ENCODE data around the gene RAB42.
"Not testable (repeated sequence)": the region's sequence is repeated elsewhere in the genome, so short reads cannot be mapped to it uniquely, and the experiment has no call there.

RAB42 gene, protein sequence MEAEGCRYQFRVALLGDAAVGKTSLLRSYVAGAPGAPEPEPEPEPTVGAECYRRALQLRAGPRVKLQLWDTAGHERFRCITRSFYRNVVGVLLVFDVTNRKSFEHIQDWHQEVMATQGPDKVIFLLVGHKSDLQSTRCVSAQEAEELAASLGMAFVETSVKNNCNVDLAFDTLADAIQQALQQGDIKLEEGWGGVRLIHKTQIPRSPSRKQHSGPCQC

DNA sequence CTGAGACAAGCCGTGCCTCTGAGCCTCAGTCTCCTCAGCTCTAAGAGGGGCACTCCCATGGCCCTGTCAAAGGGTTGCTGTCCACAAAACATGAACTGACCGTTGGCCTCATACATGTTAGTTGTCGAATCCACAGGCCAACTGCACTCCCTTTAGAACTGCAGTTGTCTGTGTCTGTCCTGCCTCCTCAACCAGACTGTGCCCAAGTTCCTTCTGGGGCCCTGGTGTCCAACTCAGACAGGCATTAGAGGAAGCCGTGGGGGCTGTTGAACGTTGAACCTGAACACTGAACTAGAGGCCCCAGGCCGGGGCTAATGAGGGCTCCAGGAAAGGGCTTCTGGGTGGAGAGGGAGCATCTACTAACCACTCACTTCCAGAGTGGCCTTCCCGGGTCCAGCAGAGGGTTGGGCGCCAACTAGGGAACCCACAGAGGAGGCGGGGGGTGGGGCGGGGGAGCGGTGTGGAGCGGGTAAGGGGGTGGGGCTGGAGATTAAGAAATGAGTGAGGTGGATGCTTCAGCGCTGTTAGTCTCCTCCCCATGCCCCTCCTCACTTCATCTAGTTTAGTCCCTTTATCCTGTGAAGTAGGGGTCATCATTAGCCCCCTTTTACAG is at the start of gene RAB42:
RAB42 (plus strand) TSS at position 558 of the 613 bp plus-strand sequence. CDS start 247 bp downstream, outside the sequence.
- DNase-seq (ENCODE audit: low read depth in 2 of 2): no peak

DNA sequence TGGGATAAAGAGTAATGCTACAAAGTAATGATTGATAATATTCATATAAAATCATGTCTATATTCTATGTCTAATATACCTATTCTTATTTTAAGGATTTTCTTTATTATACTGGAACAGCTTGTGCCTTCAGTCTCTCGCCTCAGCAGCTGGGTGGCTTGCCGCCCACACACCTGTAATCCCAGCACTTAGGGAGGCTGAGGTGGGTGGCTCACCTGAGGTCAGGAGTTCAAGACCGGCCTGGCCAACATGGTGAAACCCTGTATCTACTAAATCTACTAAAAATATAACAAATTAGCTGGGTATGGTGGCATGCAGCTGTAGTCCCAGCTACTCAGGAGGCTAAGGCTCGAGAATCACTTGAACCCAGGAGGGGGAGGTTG is 46.8 kb upstream of the RAB42 start:
- no peak for DNase-seq (ENCODE audit: low read depth in 2 of 2)

DNA sequence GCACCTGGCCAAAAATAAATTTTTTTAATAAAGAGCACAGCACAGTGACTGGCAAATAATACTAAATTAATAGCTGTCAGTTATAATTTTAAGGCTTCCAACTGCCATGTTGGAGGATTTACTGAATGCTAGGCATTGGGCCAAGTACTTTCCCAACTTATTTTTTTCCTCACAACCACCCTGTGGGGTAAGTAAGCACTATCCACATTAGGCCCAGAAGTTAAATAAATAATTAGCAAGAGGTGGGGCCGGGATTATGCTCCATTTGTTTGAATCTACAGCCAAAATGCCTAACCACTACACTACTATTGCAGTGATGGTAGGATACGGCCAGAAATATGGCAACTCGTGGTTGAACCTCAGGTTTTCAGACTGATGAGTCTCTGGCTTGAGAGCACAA is 43.7 kb upstream of the RAB42 start:
- no peak for DNase-seq (ENCODE audit: low read depth in 2 of 2)

DNA sequence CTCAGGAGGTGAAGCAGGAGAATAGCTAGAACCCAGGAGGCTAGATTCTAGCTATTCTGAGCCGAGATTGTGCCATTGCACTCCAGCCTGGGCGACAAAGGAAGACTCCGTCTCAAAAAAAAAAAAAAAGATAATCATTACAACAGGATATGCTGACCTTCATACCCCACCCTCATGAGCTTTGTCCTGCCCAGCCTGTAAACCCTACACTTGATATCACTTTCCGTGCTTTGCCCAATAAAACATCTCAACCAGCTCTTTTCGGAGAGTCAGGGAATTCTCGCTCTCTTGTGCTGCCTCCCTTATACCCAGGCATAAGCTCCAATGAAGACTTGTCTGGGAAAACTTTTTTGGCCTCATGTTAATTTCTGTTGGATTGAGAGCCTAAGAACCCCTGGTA is 40.7 kb upstream of the RAB42 start:
- DNase-seq (ENCODE audit: low read depth in 2 of 2): no peak

DNA sequence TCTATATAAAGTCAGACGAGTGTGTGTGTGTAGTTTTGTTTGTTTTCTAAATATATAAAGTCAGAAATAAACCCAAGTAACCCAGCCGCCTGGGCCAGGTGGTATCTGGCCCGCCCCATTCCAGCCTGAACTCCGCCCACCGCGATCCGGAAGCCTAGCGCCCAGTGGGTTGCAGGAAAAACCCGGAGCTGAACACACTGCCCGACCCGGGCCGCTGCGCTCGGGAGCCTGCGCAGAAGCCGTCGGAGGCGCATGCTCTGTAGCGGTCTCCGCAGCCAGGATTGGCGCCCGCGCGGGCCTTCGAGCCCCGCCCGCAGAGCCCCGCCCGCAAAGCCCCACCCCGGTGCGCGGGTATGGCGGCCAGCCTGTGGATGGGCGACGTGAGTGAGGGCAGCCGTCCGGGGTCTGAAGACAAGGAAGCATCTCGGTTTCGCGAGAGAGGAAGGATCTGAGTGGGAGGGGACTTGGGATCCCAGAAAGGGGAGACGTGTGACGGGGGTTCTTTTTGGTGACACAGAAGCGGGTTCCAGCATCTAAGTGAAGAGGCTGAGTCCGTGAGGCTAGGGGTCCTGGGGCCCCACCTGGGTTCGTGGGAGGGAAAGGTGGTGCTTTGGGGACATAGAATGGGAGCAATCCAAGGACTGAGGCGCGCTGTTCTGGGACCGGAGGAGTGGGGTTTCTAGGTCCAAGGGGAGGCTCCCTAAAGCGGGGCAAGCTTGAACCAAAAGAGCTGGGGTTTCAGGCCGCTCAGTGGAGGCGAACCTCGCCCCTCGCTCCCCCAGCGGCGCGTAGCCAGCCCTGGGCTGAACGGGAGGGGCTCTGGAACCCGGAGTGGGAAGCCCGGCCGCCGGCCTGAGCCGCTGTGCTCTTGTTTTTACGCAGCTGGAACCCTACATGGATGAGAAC is 39.1 kb upstream of the RAB42 start, which contains the start of gene TRNAU1AP:
TRNAU1AP (plus strand) TSS at position 328 of the 906 bp plus-strand sequence; CDS start at position 354, 26 bp downstream.
- peak; percentile 93 to 95 for DNase-seq (ENCODE audit: low read depth in 2 of 2)

DNA sequence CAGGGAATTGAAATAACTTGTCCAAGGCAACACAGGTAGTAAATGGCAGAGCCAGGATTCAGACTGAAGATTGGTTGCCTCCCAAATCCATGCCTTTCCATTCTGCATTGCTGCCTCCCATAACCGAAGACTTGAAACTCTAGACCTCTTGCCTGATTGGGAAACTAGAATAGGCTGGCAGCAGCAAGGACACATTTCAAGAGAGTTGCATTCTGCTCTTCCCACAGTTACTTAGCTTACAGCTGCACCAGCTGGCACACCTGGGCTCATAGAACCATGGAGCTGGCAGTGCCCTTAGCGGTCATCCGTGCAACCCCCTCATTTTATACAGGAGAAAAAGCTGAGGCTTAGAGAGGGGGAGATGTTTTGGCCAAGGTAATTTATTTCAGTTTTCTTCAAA is 31.2 kb upstream of the RAB42 start:
- DNase-seq (ENCODE audit: low read depth in 2 of 2): no peak

DNA sequence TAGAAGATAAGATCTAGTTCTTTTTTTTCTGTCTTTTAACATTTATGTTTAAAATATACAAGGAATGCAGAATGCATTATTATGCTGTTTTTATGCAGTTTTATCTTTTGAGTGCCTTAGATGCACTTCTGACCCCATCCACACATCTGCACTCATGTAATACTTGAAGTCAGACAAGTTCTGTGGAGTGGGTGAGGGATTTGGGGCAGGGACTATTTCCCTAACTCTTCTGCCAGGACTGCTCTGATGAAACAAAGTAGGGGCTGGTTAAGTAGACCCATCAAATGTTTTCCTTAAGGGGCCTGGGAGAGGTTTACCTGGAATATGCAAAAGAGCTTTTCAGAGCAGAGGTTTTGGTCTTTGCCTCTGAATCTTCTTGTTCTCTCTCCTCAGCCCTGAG is 27.8 kb upstream of the RAB42 start:
- no peak for DNase-seq (ENCODE audit: low read depth in 2 of 2)

DNA sequence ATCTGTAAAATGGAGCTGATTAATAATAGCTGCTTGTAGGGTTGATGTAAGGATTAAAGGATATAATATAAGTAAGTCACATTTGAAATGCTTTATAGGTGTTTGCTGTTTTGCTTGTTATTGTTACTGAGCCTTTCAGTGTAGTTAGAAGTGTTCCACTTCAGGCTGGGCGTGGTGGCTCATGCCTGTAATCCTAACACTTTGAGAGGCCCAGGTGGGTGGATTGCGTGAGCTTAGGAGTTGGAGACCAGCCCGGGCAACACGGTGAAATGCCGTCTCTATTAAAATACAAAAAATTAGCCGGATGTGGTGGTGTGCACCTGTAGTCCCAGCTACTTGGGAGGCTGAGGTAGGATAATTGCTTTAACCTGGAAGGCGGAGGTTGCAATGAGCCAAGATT is 27.0 kb upstream of the RAB42 start:
- no peak for DNase-seq (ENCODE audit: low read depth in 2 of 2)

DNA sequence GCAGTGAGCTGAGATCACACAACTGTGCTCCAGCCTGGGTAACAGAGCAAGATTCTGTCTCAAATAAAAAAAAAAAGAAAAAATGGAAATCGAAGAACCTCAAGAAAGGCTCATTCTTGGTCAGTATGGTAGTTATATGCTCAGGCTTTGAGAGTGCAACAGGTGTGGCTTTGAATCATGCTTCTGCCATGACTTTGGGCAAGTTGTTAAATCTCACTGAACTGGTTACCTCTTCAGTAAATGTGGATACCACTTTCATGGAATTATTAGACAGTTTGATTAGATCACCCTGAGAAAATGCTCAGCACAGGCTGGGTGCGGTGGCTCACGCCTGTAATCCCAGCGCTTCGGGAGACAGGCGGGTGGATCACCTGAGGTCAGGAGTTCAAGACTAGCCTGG is 26.3 kb upstream of the RAB42 start:
- no peak for DNase-seq (ENCODE audit: low read depth in 2 of 2)

DNA sequence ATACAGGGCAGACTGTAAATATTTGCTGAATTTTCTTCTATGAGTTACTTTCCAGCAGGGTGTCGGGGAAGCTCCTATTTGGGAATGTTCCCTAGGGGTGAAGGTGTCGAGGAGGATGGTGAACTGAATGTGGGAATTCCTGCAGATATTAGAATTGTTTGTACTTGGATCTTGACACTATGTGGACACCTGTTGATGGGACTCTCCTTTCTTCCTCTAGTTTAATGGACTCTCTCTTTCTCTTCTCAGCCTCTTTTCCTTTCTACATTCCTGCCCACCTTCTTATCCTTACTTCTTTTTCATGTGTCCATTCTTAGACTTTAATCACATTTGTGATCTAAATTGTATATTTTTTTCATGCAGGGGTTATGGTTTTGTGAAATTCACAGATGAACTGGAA is 25.1 kb upstream of the RAB42 start:
- DNase-seq (ENCODE audit: low read depth in 2 of 2): no peak

DNA sequence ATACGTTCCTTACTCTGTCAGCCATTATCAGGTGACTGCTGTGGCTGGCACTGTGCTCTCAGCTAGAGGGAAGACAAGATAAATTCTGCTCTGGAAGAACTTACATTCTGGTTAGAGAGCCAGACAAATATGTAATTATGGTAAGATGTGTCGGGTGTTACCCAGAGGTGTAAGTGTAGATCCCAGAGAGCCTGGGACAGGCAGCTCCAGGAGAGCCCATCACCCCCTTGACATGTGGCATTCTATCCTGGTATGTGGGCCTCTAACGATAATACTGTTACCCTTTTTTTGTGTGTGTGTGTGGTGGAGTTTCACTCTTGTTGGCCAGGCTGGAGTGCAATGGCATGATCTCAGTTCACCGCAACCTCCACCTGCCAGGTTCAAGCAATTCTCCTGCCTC is 20.2 kb upstream of the RAB42 start:
- no peak for DNase-seq (ENCODE audit: low read depth in 2 of 2)

DNA sequence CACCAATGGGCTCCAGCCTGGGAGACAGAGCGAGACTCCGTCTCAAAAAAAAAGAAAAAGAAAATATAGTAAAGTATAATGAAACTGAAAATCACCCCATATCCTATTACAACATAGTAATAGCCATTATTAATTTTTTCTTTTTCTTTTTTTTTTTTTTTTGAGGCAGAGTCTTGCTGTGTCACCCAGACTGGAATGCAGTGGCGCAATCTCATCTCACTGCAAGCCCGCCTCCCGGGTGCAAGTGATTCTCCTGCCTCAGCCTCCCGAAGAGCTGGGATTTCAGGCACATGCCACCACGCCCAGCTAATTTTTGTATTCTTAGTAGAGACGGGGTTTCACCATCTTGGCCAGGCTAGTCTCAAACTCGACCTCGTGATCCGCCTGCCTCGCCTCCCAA is 19.2 kb upstream of the RAB42 start:
- not testable (repeated sequence) for DNase-seq (ENCODE audit: low read depth in 2 of 2)

DNA sequence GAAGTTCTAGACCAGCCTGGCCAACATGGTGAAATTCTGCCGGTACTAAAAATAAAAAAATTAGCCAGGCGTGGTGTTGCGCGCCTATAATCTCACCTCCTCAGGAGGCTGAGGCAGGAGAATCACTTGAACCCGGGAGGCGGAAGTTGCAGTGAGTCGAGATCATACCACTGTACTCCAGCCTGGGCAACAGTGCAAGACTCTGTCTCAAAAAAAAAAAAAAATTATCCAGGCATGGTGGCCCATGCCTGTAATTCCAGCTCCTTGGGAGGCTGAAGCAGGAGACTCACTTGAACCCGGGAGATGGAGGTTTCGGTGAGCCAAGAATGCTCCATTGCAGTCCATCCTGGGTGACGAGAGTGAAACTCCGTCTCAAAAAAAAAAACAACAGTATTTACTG is 18.5 kb upstream of the RAB42 start:
- DNase-seq (ENCODE audit: low read depth in 2 of 2): no peak

DNA sequence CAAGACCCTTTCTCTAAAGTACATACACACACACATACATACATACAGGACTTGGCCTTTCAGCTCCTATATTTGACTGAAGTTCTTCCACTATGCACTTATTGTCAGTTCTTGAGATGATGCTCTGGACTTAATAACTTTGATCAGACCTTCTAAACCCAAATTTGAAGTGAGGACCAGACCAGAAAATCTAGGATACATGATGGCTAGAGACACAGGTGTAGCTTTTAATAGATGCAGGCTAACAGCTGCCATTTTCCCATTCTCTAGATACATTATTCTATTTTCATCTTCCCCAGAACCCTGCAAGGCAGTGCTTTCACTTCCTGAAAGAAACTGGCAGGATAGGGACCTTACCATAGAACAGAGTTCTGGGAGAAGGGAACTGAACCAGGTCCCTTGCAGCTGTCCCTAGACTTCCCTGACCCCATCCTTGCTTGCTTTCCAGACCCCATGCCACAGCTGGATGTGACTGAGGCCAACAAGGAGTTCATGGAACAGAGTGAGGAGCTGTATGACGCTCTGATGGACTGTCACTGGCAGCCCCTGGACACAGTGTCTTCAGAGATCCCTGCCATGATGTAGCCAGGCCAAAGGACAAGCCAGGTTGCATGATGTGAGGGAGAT is 14.9 kb upstream of the RAB42 start:
- DNase-seq (ENCODE audit: low read depth in 2 of 2): no peak

DNA sequence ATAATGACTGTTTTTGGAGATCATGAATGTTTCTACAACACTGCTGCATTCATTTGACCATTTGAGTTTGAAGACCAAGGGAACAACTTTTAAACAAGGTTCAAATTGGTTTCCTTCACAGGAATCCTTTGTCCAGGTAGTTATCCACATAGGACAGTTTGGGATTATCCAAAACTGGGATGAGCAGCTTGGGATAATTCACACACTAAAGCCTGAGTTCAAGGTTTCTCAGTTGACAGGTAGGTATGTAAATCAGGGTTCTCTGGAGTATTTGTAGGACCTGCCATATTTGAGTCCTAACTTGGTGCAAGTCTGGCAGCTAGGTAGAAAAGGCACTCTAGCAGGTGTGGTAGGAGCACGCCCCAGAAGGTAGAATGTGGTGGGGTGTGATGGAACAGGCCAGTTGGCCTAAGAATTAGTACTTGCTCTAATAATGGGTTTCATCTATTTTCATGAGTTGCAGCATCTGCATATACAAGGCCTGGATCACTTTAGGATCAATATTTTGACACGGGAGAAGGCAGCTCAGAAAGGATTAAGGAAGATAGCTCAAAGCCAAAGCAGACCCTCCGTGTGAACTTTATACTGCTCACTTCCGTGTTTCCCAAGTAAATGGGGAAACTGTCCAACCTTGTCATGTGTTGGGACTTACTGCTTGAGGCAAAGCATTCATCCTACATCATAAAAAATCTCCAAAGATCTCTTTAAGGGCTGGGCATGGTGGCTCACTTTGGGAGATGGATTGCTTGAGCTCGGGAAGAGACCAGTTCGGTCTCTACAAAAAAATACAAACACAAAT is 14.1 kb upstream of the RAB42 start:
- DNase-seq (ENCODE audit: low read depth in 2 of 2): no peak

DNA sequence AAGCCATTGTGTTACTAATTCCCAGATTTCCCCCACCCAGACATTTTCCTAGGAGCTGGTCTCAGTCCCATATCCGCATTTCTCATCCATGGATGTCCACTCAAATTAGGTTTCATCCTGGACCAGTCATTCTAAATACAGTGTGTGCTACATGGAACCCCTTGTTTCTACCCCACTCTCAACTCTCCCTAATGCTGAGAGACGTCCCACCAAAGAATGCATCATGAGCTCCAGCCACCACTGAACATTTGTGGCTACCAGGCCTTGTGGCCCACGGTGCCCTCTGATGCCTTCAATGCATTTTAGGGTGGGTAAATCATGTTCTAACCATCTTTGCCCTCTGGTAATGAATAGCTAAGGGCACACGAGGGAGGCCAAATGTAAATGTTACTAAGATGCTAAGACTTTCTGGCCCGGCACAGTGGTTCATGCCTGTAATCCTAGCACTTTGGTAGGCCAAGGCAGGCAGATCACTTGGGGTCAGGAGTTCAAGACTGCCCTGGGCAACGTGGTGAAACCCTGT is 13.3 kb upstream of the RAB42 start:
- no peak for DNase-seq (ENCODE audit: low read depth in 2 of 2)

DNA sequence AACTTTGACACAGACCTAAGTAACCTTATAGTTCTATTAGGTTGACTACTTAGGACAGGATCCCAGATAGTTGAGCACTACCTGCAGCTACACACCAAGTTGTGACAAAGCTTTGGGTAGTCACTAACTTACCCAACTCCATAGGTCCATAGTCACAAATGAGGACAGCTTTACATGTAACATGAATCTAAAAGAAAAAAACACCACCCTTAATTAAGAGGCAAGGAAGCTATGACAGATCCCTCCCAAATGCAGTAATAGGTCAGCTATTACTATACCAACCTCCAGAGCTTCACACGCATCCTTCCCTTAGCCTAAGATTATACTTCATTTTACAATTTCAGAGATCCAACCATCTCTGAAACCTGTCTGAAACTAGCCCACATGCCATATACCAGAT is 12.7 kb upstream of the RAB42 start:
- no peak for DNase-seq (ENCODE audit: low read depth in 2 of 2)

DNA sequence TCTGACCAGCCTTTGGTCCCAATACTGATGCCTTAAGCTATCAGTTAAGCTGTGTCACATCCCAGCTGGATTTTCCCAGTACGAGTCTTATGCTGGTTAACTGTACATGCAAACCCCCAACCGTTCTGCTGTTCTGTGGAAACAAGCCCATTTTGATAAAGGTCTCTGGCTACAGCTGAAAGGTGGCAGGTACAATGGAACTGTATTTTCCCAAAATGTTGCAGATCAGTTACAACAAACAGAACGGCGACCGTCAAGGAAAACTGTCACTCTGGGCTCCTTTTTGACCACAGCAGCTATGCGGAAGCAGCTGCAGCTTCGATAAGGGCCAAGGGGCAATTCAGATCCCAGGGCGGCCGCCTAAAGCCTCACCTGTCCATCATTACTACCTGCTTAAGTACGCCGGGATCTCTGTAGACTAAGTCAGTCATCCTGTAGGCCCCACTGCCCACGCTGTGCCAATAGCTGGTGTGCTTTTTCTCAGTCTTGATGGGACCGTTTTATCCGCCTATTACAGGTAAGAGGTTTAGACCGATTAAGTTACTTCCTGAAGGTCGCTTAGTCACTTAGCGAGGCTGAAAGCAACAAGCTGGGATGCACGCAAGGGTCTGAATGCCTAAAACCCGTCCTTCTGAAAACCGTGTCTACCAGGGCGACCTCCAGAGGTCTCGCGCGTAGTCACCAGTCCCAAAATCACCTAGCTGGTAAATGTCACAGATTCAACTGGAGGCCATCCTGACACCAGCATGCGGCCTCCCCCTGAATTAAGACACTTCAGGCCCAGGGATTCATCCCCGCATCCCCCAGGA is 11.1 kb upstream of the RAB42 start:
- peak in 1 of 2 donors; percentile 28 for DNase-seq (ENCODE audit: low read depth in 2 of 2)

DNA sequence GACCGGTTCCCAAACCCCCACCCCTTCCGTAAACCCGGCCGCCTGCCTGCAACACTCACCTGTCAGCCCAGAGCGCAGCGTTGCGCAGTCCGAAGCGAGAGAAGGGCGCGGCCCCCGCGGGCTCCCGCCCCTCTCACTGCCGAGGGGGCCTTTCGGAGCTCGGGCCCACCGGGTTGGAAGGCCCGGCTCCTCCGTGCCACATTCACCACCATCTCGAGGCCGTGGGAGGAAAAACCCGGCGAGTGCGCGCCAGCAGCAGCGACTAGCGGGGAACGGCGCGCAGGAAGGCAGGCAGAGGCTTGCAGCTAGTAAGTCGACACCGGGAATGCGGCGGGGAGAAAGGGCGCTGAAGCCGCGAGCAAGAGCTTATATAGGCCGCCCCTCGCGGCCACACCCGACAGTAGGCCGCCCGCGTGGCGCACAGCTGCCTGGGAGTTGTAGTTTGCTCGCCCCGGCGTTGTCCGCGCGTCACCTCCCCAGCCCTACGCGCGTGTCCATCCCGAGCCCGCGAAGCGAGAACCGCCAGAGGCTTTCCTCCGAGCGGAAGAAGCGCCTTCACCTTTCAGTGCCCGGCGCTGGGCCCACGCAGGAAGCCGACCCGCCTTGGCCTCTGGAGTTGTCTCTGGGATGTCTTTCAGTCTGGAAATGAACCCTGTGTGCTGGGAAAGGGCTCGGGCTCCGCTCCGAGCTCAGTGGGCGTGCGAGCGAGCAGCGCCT is 10.4 kb upstream of the RAB42 start:
- peak; percentile 80 to 84 for DNase-seq (ENCODE audit: low read depth in 2 of 2)

DNA sequence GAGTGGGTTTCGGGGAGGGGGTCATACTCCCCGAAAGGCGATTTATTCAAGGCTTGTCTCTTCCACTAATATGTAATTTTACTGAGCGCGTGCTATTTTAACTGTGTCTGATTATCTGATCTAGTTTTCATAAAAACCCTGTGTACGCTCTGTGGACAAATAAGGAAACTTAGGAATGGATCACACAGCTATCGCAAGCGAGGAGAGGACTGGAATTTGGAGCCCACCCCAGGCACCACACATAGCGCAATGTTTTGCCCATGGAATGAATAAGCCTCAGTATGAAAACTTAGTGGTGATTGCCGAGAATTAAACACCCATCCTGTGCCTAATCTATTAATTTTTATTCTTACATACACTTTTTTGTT is 9.8 kb upstream of the RAB42 start:
- DNase-seq (ENCODE audit: low read depth in 2 of 2): no peak

All from stimulated activated CD8-positive, alpha-beta memory T cell treated with anti-CD3 and anti-CD28 coated beads, Interleukin-7, amount 100 ng/mL, for 1 hour (primary cell).